A172 (cell line): ENCODE measurements around the gene BACH2. TPM values are rescaled to one million over a fixed set of nuclear protein-coding genes. Genes with fewer than 3 reads are reported as not detected.
"Not testable (repeated sequence)": the region's sequence is repeated elsewhere in the genome, so short reads cannot be mapped to it uniquely, and the experiment has no call there.

ENCODE experiments used
- DNase-seq: peaks from one replicate; pipeline ENCODE4 v3.0.0-alpha.2; 2015; ENCODE audit warnings: low spot score
- total RNA-seq: library from RNA; depleted of rRNA; stranded (reverse); fragments of >200 nt; shearing (Covaris generic); gene quantifications from 2 replicates; pipeline ENCODE4 v1.2.3, GENCODE V29; 2014

BACH2 gene
- total RNA-seq, 1 experiment from 2014 or later = 0.03 TPM

- peak; percentile 33 for DNase-seq
Observed at GRCh38 chr6:90068703-90069523, 227.7 kb downstream of the BACH2 start.

GRCh38 chr6:90068264-90068663, 228.4 kb downstream of the BACH2 start:
- peak; percentile 61 for DNase-seq

GRCh38 chr6:90066697-90067096, 229.9 kb downstream of the BACH2 start:
- DNase-seq = no peak

- DNase-seq = no peak
Observed at GRCh38 chr6:90065173-90065572, 231.5 kb downstream of the BACH2 start.

- no peak for DNase-seq
Observed at GRCh38 chr6:90062667-90063066, 234.0 kb downstream of the BACH2 start.

- no peak for DNase-seq
Observed at GRCh38 chr6:90062051-90062450, 234.6 kb downstream of the BACH2 start.

- not testable (repeated sequence) for DNase-seq
Observed at GRCh38 chr6:90059178-90059577, 237.5 kb downstream of the BACH2 start.

GRCh38 chr6:90055924-90056323, 240.7 kb downstream of the BACH2 start:
- DNase-seq = not testable (repeated sequence)

GRCh38 chr6:90054193-90054592, 242.4 kb downstream of the BACH2 start:
- not testable (repeated sequence) for DNase-seq

- DNase-seq = no peak
Observed at GRCh38 chr6:90053614-90054013, 243.0 kb downstream of the BACH2 start.

- no peak for DNase-seq
Observed at GRCh38 chr6:90049295-90049694, 247.3 kb downstream of the BACH2 start.

- no peak for DNase-seq
Observed at GRCh38 chr6:90048206-90048967, 248.3 kb downstream of the BACH2 start.

- DNase-seq = no peak
Observed at GRCh38 chr6:90045535-90045934, 251.1 kb downstream of the BACH2 start.

- DNase-seq = peak; percentile 73
Observed at GRCh38 chr6:90044833-90045381, 251.7 kb downstream of the BACH2 start.

- peak; percentile 6 for DNase-seq
Observed at GRCh38 chr6:90044182-90044832, 252.3 kb downstream of the BACH2 start.

- no peak for DNase-seq
Observed at GRCh38 chr6:90040931-90041330, 255.7 kb downstream of the BACH2 start.

GRCh38 chr6:90039911-90040310, 256.7 kb downstream of the BACH2 start:
- DNase-seq = peak; percentile 10

GRCh38 chr6:90038961-90039653, 257.5 kb downstream of the BACH2 start:
- DNase-seq = no peak

GRCh38 chr6:90036963-90037362, 259.7 kb downstream of the BACH2 start:
- DNase-seq = no peak

GRCh38 chr6:90035047-90035723, 261.5 kb downstream of the BACH2 start:
- no peak for DNase-seq

- DNase-seq = no peak
Observed at GRCh38 chr6:90033746-90034271, 262.8 kb downstream of the BACH2 start.
